Measurements from ENCODE around the gene CAMTA1.

CAMTA1 gene

GRCh38 chr1:6961905-6962477, 176.7 kb downstream of the CAMTA1 start:
- DNase-seq = no peak

GRCh38 chr1:6962478-6962995, 177.3 kb downstream of the CAMTA1 start:
- peak in 3 of 5 experiments; percentile 6 to 37 (median 8) for DNase-seq

GRCh38 chr1:6962996-6963911, 178.0 kb downstream of the CAMTA1 start:
- peak; percentile 7 to 47 (median 20) for DNase-seq

GRCh38 chr1:6963912-6964307, 178.7 kb downstream of the CAMTA1 start:
- DNase-seq = no peak

DNA sequence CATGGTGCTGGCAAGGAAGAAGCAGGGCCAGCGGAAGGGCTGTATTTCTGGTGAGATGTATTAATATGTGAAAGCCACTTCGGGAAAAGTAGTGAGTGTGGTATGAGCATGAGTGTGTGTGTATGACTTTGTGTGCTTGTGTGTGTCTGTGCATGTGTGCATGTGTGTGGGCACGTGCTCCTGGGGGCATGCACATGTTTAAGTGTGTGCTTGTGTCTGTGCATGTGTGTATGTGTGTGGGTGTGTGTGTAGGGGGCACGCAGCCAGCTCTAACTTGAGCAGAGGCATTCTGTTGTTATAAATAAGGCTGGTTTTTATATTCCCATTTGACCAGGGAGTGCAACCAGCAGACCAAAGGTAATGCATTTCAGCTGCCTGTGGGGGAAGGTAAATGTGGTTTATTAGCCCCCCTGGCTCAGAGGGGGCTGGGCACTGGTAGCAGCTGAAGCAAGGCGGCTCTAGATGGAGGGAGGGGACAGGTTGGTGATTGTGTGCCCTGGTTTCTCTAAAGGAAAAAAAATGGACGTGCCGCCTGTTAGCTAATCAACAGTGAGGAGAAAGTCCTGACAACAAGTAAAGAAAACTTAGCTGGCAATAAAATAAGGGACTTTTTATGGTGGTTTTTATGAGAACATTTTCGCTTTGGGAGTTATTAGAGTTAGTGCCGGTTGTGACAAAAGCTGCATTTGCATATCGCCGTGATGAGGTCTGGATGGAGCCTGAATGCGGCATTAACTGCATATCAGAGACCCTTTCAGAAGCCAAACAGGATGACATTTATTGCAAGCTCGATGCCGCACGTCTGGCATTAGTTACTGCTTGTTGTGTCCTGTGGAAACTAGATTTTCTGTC, 180.1 kb downstream of the CAMTA1 start:
- no peak for DNase-seq

DNA sequence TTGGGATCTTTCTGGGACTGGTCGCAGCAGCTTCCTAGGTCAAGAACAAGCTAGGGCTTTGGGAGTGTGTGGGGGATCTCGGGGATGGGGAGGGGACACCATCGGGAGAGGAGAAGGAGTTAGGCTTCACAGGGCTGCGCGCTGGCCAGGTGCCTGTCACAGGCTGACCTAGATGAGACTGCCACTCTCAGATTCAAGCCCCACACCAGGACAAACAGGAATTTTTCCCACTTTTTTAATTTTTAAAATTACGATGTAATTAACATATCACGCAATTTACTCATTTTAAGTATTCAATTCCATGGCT, 180.6 kb downstream of the CAMTA1 start:
- DNase-seq = no peak

GRCh38 chr1:6966326-6966725, 181.1 kb downstream of the CAMTA1 start:
- no peak for DNase-seq

DNA sequence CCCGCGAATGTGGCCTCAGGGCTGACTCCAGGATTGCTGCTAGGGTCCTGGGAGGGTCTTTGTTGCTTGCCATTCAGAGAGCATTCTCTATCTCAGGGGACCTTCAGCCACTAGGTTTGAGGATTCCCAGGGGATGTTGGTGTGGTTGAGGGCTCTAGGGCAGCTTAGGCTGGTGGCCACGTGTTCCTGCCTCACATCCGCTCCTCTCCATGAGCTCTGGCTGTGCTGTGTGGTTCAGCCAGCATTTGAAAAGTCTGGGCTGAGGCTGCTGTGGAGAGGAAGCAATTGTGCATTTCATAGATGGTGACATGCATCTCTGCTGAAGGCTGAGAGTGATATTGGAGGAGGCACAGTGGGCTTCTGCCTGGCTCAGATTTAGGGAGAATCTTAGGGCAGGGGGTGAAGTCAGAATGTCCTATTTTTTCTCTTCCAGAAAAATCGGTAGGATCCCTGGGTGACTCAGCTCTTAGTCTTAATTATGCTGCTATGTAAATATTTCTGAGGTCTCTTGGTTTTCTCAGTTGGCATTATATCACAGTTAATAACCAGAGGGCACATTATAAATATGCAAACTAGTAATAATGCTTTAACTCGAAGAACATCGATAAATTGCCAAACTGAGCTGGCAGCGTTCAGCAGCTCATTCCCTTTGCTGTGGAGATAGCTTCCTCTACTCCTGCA, 182.3 kb downstream of the CAMTA1 start:
- DNase-seq = no peak

DNA sequence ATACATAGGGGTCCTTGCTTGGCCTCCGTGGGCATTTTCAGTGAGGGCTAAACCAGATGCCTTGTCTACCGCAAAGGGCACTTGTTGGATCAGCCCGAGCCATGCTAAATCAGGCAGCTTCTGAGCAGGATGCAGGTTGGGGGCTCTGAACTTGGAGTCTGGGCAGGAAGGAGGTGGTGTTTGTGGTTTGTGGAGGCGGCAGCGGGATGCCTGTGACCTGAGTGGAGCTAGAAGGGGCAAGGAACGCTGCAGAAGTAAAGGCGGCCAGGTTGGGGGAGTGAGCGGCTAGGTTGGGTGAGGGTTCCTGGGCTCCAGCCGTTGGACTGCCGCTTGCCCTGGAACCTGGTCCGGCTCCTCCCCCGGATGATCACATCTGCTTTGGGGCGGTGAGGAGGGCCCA, 183.9 kb downstream of the CAMTA1 start:
- peak in 1 of 5 experiments; percentile 7 for DNase-seq

- DNase-seq = no peak
These were observed 184.5 kb downstream of the CAMTA1 start for GRCh38 chr1:6969762-6970161.

GRCh38 chr1:6970221-6970620, 185.0 kb downstream of the CAMTA1 start:
- no peak for DNase-seq

DNA sequence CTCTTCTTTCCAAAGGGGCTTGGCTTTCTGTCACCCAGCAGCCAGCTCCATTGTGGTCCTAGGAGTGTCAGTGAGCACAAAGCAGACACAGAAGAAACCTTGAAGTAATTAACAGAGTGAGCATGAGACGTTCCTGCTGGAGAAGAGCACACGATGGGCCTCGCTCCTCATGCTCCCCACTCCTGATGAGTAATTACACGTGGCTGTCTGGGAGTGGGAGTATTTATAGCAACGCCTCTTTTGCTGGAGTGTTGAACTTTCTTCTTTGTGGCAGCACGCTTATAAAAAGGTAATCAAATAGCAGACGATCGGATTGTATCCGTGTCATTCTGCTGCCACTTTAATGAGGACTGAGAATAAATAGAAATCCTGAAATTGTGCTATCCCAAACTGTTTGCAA, 185.8 kb downstream of the CAMTA1 start:
- no peak for DNase-seq

GRCh38 chr1:6971699-6972098, 186.4 kb downstream of the CAMTA1 start:
- no peak for DNase-seq

DNA sequence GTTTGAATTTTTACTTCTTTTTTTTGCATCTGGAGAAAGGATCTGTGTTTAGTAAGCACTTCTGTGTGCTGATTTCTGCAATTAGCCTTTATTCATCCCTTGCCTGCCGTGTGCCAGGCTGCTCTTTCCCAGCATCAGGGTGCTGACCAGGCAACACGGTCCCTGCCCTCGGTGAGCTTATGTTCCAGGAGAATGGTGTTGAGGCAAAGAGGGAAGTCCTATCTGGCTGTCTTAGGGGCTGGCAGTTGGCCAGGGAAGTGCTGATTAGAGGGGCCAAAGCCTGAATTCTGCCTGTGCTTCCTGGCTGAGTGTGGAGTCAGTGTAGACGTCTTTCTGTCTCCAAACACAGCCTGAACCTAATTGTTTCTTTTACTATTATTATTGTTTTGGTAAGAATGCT, 187.1 kb downstream of the CAMTA1 start:
- no peak for DNase-seq

GRCh38 chr1:6975331-6976043, 190.2 kb downstream of the CAMTA1 start:
- no peak for DNase-seq

- DNase-seq = no peak
These were observed 190.8 kb downstream of the CAMTA1 start for GRCh38 chr1:6976044-6976375.

GRCh38 chr1:6979003-6979613, 193.9 kb downstream of the CAMTA1 start:
- no peak for DNase-seq

GRCh38 chr1:6981595-6981994, 196.3 kb downstream of the CAMTA1 start:
- DNase-seq = no peak

- DNase-seq = no peak
These were observed 197.2 kb downstream of the CAMTA1 start for GRCh38 chr1:6982443-6982842.

GRCh38 chr1:6982860-6983259, 197.6 kb downstream of the CAMTA1 start:
- no peak for DNase-seq

- DNase-seq = no peak
These were observed 199.3 kb downstream of the CAMTA1 start for GRCh38 chr1:6984536-6984935.

DNA sequence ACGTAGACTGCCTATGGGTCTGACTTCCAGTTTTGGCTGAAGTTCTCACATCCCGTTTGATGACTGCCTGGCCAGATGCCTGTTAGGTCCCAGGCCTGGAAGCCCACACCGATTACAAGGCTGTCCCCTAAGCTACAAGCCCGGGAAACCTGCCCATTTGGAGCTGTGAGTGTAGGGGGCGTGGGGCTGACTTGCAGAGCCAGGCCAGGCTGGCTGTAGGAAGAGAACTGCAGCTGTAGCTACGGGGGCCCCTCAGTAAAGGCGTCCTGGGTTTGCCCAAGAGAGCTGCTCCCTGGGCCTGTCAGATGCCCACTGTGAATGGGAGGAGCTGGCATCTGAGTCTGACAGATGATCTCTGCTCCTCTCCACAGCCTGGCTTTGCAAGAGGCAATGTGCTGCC, 199.7 kb downstream of the CAMTA1 start:
- DNase-seq = no peak

Measured in T-helper 2 cell (primary cell).